Psoas muscle (tissue), 8 donors: Measurements from ENCODE around the gene SYK. TPM values are rescaled to one million over a fixed set of nuclear protein-coding genes. Genes with fewer than 3 reads are reported as not detected.

Experiments used
- ATAC-seq, 4 donors: fragments of 200-7000 bp; cut with Tn5 transposase; one replicate each; pipeline ENCODE4 v1.9.1; 2020; ENCODE audit warnings: moderate library complexity in 3 of 4, mild to moderate bottlenecking in 2 of 4
- DNase-seq, 2 donors: peaks; one replicate each; pipeline ENCODE4 v3.0.0-alpha.2; 2020
- H3K27ac ChIP-seq: fragments of 200-600 bp; one replicate; pipeline ENCODE4 v1.8.0; 2022
- H3K27me3 ChIP-seq, 3 donors: fragments of 200-600 bp in 1 of 3; one replicate each; pipeline versions ENCODE4 v1.6.1 to v1.8.0; 2013 to 2022; ENCODE audit warnings: low read length in 2 of 3, mild to moderate bottlenecking in 2 of 3, moderate library complexity in 1 of 3; ENCODE audit not compliant: insufficient read depth in 3 of 3
- H3K36me3 ChIP-seq, 2 donors: fragments of 200-600 bp in 1 of 2; one replicate each; pipeline versions ENCODE4 v1.6.1 to v1.8.0; 2013 to 2022; ENCODE audit warnings: low read depth in 1 of 2, mild to moderate bottlenecking in 1 of 2, moderate library complexity in 1 of 2; ENCODE audit not compliant: insufficient read depth in 1 of 2
- H3K4me1 ChIP-seq: fragments of 200-600 bp; one replicate; pipeline ENCODE4 v1.8.0; 2022
- H3K4me3 ChIP-seq: fragments of 200-600 bp; one replicate; pipeline ENCODE4 v1.8.0; 2022; ENCODE audit warnings: mild to moderate bottlenecking
- H3K9me3 ChIP-seq: fragments of 200-600 bp; one replicate; pipeline ENCODE4 v1.8.0; 2022
- WGBS, 3 donors: extraction: QIAGEN DNeasy Blood & Tissue Kit; methylation state at CpG; one replicate each; pipeline versions ENCODE4 v1.1.6 to v1.1.7; 2013; 5-methylcytosine and 5-hydroxymethylcytosine counted together
- intact Hi-C, 2 donors: fragments of 100-400 bp; cut with DNase I; formaldehyde crosslinking; loops; one replicate each; pipeline versions ENCODE4 v1.11.0 to v1.14.2; 2022
- polyA plus RNA-seq, 3 donors: library from polyadenylated mRNA; stranded (reverse); fragments of 200-250 nt; gene quantifications; one replicate each; pipeline ENCODE4 v1.2.3, GENCODE V29; 2013
- total RNA-seq, 4 donors: library from RNA; stranded (reverse); fragmentation: NEBNext Ultra II Directional in 2 of 4; extraction: Animal tissue kit (Norgen Biotek cat#: 25700) in 2 of 4; gene quantifications; one replicate each; pipeline versions ENCODE4 v1.2.1 to v1.2.4, GENCODE V29; 2021 to 2023
- TF ChIP-seq, protein P1 (sequence below): fragments of 200-600 bp; IDR thresholded peaks from one replicate; pipeline ENCODE4 v1.8.0; 2022; ENCODE audit warnings: antibody characterized with exemption
- donor health status: healthy with polysubstance abuse.
- donor health status: DM: no; HTN: no; CAD: no; lungs with moderate emphysema.
- donor health status: Bipolar disorder and iron deficiency.
- donor health status: healthy.
- donor health status: DM: yes; HTN: yes; CAD: no.
- donor health status: DM: no; HTN: no; CAD: no.
- donor health status: DM: no; HTN: no; CAD: no.
- donor health status: DM: yes; HTN: yes; CAD: no.

The SYK gene
- total and polyA plus RNA-seq, 7 donors = 0.40 to 2.8 (median 1.4) TPM

DNA sequence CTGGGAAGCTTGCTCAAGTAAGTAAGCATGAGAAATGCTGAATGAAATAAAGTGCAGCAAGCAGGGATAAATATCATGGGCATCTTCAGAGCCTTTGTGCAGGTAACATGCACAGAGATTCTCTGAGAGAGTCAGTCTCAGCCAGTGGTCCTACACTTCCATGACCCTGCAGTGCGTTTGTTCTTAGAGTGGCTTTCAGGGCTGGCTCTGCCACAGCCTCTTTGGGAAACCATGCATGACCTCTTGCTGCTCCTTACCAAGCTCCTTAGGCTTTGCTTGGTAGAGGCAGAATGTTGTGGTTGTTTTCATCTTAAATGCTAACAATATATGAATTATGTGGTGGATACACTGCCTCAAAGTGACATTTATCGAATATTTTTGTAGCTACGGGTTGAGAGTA, 5.4 kb downstream of the SYK start:
- 82 to 83% (median 82%) methylated on average over 3 of the region's 3 CpGs for WGBS, 3 donors
- Histone ChIP-seq H3K27ac (no peak overlapping the region), H3K27me3 (peaks cover 0 to 12% (median 1%) of the 10 kb centered on the region in 3 donors), H3K36me3 (no peaks in the 10 kb centered on the region), H3K4me3 (no peak overlapping the region), H3K4me1 (peaks cover under 1% of the 10 kb centered on the region), H3K9me3 (no peaks in the 10 kb centered on the region)
- ATAC-seq (no peak), DNase-seq (no peak)
- TF ChIP-seq, protein P1, sequence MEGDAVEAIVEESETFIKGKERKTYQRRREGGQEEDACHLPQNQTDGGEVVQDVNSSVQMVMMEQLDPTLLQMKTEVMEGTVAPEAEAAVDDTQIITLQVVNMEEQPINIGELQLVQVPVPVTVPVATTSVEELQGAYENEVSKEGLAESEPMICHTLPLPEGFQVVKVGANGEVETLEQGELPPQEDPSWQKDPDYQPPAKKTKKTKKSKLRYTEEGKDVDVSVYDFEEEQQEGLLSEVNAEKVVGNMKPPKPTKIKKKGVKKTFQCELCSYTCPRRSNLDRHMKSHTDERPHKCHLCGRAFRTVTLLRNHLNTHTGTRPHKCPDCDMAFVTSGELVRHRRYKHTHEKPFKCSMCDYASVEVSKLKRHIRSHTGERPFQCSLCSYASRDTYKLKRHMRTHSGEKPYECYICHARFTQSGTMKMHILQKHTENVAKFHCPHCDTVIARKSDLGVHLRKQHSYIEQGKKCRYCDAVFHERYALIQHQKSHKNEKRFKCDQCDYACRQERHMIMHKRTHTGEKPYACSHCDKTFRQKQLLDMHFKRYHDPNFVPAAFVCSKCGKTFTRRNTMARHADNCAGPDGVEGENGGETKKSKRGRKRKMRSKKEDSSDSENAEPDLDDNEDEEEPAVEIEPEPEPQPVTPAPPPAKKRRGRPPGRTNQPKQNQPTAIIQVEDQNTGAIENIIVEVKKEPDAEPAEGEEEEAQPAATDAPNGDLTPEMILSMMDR = no peak
- intact Hi-C loops = no loop called here

DNA sequence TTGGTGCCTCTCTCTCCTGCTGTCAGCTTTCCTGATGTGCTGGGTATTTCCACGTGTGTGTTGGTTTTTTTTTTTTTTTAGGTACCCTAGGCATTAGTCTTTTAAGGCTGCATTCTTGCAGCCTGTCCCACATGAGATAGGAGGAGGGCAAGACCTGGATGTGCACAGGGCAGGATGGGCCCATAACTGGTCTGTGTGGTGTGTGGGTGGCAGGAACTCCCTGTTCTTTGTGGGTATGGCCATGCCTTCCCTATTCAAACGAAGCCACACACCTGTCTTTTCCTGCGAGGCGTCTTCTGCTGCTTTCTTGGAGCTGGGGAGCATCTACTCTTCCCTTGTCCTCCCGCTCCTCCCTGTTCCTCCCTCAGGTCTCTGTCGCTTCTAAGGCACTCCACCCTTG, 6.8 kb downstream of the SYK start:
- no peaks in the 10 kb centered on the region for H3K9me3 ChIP-seq
- TF ChIP-seq, protein P1 = no peak
- ATAC-seq (no peak), DNase-seq (no peak)
- no peak overlapping the region for H3K4me3 ChIP-seq
- no peaks in the 10 kb centered on the region for H3K27me3 ChIP-seq
- no peaks in the 10 kb centered on the region for H3K4me1 ChIP-seq
- no peaks in the 10 kb centered on the region for H3K36me3 ChIP-seq
- intact Hi-C loops = no loop called here
- H3K27ac ChIP-seq = no peak overlapping the region
- WGBS, 3 donors = 63 to 69% (median 67%) methylated on average over 6 of the region's 6 CpGs

DNA sequence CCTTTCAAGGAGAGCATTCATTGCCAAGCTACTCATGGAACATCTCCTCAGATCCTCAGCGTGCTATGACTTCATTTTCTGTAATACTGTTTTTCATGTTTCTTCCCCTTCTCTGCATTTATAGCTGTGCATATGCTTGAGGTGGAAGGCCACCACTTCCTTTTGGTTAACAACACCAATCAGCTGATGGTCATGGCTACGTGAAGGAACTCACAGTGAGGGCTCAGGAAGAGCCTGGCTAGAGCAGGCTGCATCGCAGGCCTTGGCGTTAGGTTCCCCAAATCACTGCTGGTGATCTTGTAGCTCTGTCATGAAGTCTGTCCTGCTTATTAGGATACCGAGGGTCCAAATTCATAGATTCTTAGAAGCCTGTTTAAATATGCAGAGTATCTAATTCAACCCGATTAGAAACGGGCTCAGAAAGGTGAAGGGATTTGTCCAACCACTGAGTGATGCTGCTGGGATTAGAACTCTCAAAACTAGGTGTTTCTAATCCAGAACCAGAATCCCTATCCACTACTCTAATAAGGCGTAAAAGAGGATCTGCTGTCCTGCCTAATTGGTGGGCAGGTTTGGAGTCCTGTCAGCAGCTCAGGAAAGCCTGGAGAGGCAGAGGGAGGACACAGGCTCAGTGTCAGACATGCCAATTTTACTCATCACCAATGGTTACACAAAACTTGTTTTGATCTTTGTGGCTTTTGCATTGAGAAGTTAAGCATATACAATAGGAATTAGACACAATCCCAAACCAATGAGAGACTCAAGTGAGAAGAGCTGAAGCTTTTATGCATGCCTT, 7.5 kb downstream of the SYK start:
- no peak overlapping the region for H3K4me3 ChIP-seq
- H3K4me1 ChIP-seq = no peaks in the 10 kb centered on the region
- no peak overlapping the region for H3K27ac ChIP-seq
- no peaks in the 10 kb centered on the region for H3K9me3 ChIP-seq
- TF ChIP-seq, protein P1 = no peak
- intact Hi-C loops = no loop called here
- no peaks in the 10 kb centered on the region for H3K36me3 ChIP-seq
- DNase-seq (no peak), ATAC-seq (no peak)
- H3K27me3 ChIP-seq = no peaks in the 10 kb centered on the region
- WGBS, 3 donors = 83 to 85% (median 85%) methylated on average over 8 of the region's 8 CpGs

DNA sequence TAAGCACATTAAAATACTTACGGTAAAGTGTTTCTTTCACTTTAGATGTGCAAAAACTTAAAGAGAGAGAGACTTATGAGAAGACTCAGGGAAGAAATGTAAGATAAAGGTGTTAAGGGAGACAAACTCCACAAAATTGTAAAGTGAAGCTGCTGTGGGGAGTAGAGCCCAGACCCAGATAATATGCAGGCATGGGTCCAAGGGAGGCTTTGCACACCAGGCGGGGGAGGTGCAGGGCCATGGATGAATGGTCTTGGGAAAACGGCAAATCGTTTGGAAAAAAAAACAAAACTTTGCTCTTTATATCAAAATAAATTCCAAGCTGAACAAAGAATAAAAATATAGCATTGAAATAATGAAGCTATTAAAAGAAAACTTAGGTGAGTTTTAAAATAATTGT, 9.1 kb downstream of the SYK start:
- TF ChIP-seq, protein P1 = no peak
- Histone ChIP-seq H3K27me3 (no peaks in the 10 kb centered on the region), H3K36me3 (no peaks in the 10 kb centered on the region), H3K9me3 (no peaks in the 10 kb centered on the region), H3K4me3 (no peak overlapping the region), H3K4me1 (no peaks in the 10 kb centered on the region), H3K27ac (no peak overlapping the region)
- intact Hi-C loops = no loop called here
- ATAC-seq (no peak), DNase-seq (no peak)
- 65 to 71% (median 69%) methylated on average over 4 of the region's 4 CpGs for WGBS, 3 donors

DNA sequence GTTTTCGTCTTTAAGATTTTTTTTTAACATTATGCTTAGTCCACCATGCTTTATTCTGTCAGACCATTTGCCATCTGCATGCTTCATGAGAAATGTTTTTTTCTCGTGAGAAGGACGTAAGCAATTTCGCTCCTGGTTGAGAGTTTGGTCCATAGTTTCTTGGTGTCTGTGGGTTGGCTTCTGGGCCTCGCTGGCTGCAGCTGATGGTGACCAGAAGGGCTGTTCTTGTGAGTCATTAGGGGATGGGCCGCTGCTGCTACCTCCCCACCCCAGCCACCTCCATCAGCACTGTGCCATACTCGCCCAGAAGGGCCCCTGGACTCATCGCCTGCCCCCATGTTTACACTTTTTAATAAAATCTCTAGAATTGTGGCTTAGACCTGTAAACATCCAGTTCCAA, 11.4 kb downstream of the SYK start:
- WGBS, 3 donors = 88 to 89% (median 88%) methylated on average over 8 of the region's 8 CpGs
- H3K4me1 ChIP-seq = no peaks in the 10 kb centered on the region
- H3K27me3 ChIP-seq = no peaks in the 10 kb centered on the region
- H3K36me3 ChIP-seq = no peaks in the 10 kb centered on the region
- intact Hi-C loops = no loop called here
- no peak overlapping the region for H3K4me3 ChIP-seq
- TF ChIP-seq, protein P1 = no peak
- ATAC-seq (no peak), DNase-seq (no peak)
- no peaks in the 10 kb centered on the region for H3K9me3 ChIP-seq
- H3K27ac ChIP-seq = no peak overlapping the region
